Stimulated activated CD4-positive, alpha-beta T cell treated with anti-CD3 and anti-CD28 coated beads, Interleukin-15, amount 100 ng/mL, for 1 hour (primary cell): ENCODE measurements around the gene ZNF462.
"Not testable (repeated sequence)": the region's sequence is repeated elsewhere in the genome, so short reads cannot be mapped to it uniquely, and the experiment has no call there.

ENCODE experiments used
- DNase-seq, 2 donors: peaks; one replicate each; pipeline ENCODE4 v3.0.0-alpha.2; 2020; ENCODE audit warnings: low read depth in 1 of 2, low spot score in 1 of 2

ZNF462 gene

DNA sequence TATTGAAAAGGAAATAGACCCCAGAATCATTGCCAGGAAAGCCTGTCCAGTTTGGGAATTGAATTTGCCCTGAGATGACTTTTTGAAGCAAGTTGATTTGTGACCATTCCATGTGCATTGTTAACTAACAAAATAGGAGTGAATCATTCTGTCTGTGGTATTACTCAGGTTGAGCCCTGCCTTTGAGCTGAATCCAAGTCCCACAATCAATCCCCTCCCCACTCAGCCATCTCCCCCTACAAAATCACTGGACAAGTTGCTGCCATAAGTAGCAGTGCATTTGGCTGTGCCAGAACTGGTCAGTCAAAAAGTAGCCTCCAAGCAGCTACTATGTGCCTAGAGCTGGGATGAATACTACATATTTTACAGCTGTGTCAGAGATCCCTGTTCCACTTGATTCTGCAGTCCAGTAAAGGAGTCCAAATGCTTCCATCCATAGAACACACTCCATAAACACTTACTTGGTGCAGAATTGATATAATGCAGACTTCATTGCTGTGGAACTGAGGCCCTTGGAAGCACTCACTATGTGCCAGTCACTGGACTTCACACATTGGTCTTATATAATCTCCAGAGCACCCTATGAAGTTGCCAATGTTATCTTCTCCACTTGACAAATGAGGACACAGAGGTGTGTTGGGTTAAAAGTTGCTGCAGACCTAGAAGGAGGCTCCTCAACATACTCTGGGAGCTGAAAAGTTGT lies 96.1 kb downstream of the ZNF462 start:
- no peak for DNase-seq

DNA sequence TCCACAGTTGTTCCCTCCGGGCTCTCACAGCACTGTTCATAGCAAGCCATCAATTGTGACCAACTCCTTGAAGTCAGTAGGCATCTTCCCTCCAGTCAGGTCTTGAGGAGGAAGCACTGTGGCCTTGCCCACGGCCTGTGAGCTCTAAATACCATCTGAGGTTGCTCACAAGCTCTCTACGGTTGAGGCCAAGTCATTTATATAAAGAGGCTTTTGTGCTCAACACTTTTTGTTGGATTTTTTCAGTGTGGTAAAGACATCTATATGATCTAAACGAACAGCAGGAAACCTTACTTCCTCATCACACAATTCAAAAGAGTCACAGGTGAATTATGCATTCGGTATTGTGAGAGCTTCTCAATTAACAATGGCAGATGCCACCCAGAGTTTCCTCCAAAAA lies 97.3 kb downstream of the ZNF462 start:
- no peak for DNase-seq

DNA sequence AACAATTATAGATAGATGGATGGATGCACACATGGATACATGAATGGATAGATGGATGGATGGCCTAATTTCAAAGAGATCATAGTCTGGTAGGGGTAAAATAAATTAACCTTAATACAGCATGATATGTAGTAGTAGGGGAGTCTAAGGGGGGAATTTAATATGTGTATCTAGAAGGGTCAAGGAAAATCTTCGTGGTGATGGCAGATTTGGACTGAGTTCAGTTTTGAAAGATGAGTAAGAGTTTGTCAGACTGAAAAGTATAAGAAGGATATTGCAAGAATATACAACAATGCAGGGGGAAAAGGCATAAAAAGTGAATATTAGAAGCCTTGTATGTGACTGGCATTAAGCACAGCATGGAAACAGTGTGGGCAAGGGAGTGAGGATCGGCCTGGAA lies 98.7 kb downstream of the ZNF462 start:
- DNase-seq: no peak

DNA sequence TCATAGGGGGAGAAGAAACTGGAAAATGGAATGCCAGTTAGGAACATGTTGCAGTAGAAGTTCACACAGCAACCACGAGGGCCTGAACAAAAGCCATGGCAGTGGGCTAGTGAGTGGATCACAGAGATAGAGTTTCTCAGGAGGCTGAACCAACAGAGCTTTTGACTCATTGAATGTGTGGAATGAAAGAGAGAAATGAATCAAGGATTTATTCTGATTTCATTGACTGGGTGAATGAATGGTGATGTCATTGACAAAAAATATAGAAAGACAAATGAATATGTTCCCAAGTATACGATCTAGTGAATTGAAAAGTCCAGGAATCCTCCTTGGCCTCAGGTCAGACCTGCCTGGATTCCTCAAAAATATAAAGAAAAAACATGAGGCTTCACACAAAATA lies 99.2 kb downstream of the ZNF462 start:
- DNase-seq: no peak

DNA sequence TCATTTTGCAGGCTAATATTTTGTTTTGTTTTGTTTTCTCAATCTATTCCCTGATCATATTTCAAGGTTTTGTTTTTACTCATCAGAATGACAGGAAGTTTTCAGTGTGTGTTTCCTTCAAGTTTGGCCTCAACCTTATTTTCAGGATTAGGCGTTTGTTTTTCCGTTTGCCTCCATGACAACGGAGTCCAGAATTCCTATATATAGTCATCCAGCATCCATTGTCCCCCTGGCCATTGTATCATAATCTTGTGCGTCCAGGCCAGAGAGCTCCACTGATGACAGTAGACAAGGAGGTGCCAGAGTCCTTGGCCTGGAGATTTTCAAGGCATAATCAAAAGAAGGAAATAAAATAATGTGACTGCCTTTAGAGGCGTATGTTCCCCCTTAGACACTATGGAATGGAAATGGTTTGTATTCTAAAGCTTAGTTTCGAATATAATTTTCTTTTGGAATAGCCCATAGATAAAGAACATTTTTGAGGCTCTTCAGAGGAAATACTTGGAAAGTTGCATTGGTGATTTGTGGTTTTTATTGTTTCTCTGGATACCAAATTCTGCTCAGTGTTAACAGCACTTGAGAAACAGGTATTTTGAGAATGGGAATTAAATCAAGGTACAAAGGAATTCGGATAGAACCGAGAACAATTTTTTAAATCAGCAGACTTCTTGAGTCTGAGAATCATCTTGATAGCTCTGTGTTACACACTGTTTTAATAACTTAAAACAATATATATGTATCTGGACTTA lies 99.8 kb downstream of the ZNF462 start:
- no peak for DNase-seq

DNA sequence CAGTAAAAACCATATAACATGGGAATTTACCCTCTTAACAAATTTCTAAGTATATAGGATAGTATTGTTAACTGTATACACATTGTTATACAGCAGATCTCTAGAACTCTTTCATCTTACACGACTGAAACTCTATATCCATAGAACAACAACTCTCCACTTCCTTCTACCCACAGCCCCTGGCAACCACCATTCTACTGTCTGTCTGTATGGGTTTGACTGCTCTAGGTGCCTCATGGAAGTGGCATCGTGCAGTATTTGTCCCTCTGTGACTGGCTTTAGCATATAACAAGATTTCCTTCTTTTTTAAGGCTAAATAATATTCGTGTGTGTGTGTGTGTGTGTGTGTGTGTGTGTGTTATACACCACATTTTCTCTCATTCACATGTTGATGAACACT lies 100.7 kb downstream of the ZNF462 start:
- DNase-seq: no peak

DNA sequence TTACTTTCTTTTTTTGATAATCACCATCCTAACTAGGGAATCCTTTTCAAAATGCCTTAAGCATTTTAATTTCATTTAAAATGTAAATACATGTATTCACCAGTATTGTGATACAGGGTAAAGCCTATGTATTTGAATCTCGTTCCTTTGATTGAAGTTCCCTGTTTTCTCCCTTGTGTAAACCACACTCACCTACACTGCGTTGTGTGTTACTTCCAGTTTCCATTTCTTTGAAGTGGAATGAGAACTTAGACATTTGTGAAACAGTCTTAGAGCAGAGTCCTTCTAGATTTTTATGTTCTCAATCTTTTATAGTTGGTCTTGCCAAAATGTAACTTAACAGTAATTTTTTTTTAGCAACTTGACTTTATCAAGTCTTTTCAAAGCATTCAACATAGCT lies 101.4 kb downstream of the ZNF462 start:
- no peak for DNase-seq

DNA sequence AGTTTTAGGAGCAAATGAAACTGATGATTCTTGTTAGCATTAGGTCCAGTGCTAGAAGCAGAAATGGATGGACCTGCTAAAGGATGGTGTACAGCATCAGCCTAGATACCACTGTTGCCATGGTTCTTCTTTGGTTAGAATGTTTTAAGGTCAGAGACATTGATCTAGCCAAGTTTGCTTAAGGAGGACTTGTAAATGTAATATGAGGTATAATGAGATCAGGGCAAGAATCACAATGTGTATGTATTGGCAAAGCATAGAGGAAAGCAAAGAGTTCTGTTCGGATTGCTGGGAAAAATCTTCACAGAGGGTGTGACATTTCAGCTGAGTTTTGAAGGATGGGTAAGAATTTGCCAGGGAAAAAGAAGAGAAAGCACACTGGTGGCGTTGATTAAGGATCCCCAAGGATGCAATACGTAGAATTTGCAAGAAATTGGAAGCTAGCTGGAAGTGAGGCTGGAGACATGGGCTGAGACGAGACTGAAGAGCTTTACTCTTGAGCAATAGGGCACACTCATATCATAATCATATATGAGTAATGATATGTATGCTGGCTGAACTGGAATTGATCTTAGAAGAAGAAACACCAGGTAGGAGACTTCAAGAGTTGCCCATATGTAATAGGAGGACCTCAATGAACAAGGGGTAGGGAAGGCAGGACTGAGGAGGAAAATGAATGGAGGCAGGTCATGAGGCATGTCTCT lies 102.0 kb downstream of the ZNF462 start:
- no peak for DNase-seq

DNA sequence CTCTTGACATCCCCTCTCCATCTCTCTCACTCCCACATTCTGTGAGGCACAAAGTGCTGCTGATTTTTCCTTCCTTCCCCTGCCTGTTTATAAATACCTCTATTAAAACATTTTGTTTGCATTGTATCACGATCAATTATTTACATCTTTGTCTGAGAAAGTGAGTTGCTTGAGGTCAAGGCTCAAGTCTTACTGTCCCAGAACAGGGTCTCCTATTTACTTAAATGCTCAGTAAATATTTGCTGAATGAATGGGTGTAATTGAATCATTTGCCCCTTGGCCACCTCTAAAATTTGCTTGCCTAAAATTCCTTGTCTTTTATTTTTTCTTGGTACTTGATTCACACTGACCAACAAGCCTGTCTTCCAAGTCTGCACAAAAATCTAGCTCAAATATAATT lies 103.5 kb downstream of the ZNF462 start:
- no peak for DNase-seq

DNA sequence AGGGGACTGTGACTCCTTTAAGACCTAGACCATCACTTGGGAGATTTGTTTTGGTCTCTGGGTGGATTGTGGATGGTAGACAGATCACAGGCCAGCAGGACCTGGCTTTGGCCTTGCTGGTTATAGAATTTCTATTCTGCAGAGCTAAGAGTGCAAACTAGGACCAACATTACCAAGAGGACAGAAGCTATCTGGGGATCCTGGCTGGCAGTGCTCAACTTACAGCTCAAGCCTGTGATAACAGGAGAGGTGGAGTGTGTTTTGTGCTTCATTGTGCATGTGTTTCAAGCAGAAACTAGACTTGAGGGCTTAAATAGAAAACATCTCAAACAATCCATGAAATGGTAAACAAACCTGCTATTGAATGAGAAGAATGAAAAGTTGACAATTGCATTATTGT lies 106.7 kb downstream of the ZNF462 start:
- no peak for DNase-seq

DNA sequence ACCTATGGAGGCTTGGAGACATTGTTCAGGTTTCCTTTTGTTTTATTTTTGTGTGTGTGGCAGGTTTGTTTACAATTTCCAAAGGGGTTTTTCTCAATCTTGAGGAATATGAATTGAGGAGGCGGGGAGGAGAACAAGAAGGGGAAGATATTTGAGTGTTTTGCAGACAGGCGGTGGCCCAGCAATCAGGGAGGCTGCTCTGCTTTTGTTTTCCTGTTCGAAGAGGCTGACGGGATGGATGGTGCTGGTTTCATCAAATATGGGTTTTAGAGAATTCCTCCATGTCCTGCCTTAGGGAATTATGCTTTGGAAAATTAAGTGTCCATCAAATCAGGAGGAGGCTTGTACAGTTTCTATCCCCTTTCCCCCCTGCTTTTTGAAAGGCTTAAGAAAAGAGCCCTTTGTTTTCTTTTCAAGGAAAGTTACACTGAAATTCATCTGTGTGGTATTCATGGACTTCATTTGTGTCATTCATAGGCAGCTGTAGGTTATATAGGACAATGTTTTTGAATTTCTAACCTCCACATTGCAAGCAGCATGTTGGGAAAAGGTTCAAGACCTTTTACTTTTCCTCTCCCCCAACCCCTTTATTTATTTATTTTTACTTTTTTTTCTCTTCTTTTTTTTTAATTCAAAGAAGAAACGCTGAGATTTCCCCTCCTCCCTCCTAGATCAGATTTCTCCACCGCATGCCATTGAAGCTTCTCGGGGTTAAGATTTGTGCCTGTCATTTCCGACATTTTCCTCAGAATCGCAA lies 107.4 kb downstream of the ZNF462 start:
- DNase-seq: no peak

DNA sequence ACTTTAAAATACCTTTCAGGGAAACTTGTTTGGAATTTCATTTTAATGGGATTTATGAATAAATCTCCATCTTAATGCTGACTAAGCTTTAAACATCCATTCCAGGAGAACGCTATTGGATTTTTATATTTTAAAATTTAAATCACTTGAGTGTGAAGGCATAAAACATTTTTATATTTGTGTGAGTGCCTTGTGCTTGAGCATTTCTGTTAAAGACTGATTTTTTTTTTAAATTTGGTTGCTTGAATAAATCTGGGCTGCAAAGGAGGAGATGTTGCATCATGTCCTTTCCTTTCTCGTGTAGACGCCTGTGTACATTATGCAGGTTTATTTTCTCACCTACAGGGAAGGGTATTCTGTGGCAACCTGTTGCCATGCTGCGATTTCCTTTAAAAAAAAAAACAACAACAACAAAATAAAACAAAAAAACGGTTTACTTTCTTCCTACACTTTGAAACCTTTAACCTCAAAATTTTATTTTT lies 108.1 kb downstream of the ZNF462 start:
- no peak for DNase-seq

DNA sequence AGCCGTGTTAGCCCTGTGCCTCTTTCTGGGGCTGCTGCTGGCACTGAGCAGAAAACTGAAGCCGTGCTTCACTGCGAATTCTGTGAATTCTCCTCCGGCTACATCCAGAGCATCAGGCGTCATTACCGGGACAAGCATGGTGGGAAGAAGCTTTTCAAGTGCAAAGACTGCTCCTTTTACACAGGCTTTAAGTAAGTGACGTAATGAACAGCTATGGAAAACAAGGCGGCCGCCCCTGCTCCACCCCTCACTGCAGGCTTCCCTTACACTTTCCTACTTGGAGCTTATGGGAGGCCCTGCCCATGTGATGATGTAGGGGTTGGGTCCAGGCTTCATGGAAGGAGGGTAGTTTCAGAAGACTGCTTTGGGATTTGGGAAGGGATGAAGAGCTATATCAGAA lies 109.1 kb downstream of the ZNF462 start:
- no peak for DNase-seq

DNA sequence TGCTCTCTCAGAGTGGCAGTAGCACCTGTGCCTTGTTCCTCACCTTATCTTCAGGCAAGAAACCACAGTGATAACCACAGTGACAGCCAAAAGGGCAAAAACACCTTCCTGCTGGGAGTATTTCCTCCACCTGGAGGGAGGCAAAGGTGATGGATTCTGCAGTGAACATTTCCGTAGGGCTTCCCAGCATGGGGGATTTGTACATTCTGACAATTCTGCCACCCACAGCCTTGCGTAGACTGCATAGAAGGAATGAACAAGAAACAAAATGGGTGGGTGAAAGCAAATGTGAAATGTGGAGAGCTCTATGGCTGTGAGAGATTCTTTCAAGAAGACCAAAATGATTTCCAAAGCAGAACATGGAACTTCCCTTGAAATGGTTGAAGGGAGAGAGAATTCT lies 111.4 kb downstream of the ZNF462 start:
- no peak for DNase-seq

DNA sequence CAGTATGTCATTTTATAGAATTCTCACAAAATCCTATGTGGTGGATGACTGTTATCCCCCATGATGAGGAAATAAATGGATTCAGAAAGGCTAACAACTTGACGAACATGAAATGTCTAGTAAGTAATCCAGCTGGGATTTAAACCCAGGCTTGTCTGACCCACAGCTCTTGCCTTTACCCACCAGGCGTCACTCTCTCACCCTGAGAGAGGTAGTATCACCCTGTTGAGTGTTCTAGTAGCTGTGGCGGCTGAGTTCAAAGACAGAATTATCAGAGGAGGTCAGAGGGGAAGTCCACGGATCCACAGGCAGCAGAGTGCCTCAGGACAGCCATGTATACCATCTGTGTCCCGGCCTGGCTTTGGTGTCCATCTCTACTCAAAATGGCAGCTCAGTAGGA lies 113.8 kb downstream of the ZNF462 start:
- no peak for DNase-seq

DNA sequence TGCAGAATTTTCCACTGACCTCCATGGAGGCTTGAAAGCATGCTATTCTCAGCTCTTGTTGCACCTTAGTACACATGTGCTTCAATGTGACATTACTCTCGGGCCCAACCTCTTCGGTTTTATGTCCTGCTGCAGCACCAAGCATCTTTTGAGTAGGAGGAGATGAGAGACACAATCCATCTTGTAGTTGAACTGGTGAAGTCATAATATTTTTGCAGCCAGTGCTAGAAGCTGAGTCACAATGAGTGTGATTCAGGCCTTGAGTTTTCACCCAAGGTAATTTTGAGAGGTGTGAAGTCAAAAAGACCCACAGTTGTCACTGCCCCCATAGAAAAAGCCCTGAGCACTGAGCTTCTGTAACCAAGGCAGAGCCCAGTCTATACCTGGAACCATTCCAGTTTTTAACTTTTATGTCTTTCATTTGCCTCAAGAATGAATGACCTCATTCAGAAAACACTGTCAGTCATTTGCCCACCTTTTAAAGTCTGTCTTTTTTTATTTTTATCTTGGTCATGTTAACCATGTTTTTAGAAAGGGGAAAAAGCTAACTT lies 117.7 kb downstream of the ZNF462 start:
- DNase-seq: no peak

DNA sequence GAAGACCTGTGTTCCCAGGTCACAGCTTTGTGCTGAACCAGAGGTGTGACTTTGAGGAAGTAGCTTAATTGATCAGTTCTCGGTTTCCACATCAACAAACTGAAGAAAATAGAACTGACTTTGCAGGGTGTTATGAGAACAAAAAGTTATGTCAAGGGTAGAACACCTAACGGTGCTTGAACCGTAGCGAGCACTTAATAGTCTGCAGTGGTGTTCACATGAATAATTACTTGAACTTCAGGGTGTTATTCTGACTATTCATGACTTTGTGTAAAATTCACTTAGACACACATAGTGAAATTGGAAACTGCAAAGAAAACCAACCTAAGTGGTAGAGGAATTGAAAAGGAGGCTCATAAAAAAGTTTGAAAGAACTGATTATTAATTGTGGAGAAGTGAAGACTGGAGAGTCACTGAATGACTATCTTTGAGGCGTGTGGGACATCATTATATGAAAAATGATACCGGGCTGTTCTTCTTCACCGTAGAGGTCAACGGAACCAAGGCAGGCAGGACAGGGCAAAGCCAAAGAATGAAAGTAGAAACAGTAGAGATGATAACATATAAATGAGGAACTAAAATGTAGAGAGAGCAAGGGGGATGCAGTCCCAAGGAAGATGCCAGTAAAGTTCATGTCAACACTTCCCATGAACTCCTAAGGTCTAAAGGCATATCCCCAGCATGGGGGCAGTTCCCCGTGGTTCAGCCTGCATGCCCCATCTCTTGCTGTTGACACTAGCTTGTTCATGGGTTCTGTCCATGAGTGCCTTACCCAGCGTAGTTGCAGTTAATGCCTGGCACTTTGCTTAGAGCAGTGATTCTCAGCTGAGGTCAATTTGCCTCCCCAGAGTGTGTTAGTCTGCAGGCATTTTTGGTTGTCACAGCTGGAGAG lies 118.7 kb downstream of the ZNF462 start:
- no peak for DNase-seq

DNA sequence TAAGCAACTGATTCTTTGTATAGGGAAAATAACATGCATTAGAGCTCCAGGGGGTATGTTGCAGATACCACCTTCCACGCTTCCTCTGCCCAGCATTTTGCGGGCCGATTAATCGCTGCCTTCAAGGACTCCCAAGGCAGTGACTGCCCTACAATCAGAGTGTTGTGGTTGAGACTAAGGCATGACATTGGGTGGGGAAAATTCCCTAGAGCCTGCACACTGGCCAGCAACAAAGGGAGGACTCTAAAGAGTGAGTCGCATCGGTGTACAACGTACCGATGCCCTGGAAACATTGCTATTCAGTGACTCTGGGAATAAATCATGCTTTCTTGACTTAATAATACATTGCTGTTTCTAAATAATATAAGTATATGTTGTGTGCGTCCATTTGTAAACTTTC lies 119.7 kb downstream of the ZNF462 start:
- DNase-seq: no peak

DNA sequence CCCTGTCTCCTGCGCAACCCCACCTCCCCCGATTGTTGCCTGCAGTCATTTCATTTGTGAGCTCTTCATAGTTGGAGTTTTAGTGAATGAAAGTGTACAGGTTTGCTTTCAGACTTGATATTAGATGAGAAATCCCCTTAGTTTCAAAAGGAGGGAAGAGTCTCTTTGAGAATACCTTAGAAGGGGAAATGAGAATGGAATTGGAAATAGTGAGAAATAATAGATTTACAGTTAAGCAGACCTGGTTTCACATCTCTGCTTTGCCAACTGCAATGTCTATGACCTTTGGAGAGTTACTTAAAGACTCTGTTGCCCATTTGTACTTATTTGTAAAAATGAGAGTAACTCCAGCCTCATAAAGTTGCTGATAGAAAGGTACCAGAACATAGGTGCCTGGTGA lies 120.4 kb downstream of the ZNF462 start:
- no peak for DNase-seq

DNA sequence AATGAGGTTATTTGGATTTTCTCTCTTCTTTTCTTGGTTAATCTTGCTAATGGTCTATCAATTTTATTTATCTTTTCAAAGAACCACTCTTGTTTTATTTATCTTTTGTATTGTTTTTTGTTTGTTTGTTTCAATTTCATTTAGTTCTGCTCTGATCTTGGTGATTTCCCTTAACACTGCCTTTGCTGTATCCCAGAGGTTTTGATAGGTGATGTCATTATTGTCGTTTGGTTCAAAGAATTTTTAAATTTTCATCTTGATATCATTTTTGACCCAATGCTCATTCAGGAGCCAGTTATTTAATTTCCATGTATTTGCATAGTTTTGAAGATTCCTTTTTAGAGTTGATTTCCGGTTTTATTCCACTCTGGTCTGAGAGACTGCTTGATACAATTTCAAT lies 126.9 kb downstream of the ZNF462 start:
- not testable (repeated sequence) for DNase-seq
